Vagina (tissue), 2 donors: ENCODE results near the gene APCDD1.

Experiments
- CTCF ChIP-seq, 3 experiments: fragments of 450-650 bp in 2 of 3; fragments of 200-600 bp in 1 of 3; sonication (generic) in 1 of 3; IDR thresholded peaks; one replicate each; pipeline ENCODE4 v1.5.1; 2017 to 2019; ENCODE audit warnings: antibody characterized with exemption in 3 of 3, mild to moderate bottlenecking in 2 of 3, moderate library complexity in 2 of 3
- POLR2A ChIP-seq, 2 donors: fragments of 450-650 bp; IDR thresholded peaks; one replicate each; pipeline ENCODE4 v1.6.1; 2017; ENCODE audit warnings: antibody characterized with exemption in 2 of 2, mild to moderate bottlenecking in 2 of 2, moderate library complexity in 2 of 2
- POLR2AphosphoS5 ChIP-seq, 2 donors: sonication (generic); formaldehyde crosslinking; IDR thresholded peaks; one replicate each; pipeline ENCODE4 v1.9.0; 2017; ENCODE audit warnings: antibody characterized with exemption in 2 of 2, mild to moderate bottlenecking in 2 of 2, low read depth in 1 of 2; ENCODE audit not compliant: insufficient read depth in 1 of 2

DNA sequence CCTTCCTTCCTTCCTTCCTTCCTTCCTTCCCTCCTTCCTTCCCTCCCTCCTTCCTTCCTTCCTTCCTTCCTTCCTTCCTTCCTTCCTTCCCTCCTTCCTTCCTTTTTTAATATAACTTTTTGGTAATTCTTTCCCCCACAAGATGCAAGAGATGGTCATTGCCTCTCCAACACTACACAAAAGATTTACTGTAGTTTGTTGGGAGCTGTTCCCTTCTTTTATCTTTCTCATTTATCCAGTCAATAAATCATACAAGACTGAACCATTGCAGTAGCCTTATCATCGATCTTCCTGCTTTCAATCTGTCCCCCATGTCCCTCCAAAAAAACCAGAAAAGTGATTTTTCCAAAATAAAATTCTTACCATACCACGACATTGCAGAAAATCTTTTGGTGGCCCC is 8.2 kb downstream of the APCDD1 start:
- no peak for TF ChIP-seq CTCF (IDR thresholded peaks at IDR 0.05)
- TF ChIP-seq POLR2AphosphoS5 (IDR thresholded peaks at IDR 0.05; ENCODE audit: insufficient read depth in 1 of 2, low read depth in 1 of 2), result no peak
- TF ChIP-seq POLR2A (IDR thresholded peaks at IDR 0.05), result no peak
